ENCODE results near the gene HOXC11. TPM values are rescaled to one million over a fixed set of nuclear protein-coding genes. Genes with fewer than 3 reads are reported as not detected.

Gene HOXC11
- total and polyA plus RNA-seq, 8 donors = not detected

DNA sequence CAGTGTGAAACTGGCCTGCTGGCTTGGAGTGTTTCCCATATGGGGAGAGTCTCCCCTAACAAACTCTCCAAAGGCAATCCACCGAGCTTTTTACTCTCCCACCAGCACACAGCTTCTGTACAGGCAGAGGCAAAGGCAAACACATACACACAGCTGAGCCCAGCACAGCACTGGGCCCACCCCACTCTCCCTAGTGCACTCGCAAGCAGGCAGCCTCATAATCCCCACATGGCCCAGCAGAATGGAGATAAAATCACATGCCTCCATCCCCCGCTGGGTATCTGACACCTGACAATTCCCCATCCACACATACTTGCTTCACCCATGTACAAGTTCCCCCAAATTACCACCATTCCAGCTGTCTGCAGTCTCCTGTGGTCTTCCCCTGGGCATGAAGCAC is 14.8 kb upstream of the HOXC11 start:
- H3K27me3 ChIP-seq = peaks cover 100% of the 10 kb centered on the region in 2 donors
- ATAC-seq = no peak
- no peaks in the 10 kb centered on the region for H3K9me3 ChIP-seq
- DNase-seq = no peak
- no peaks in the 10 kb centered on the region for H3K36me3 ChIP-seq
- H3K4me3 ChIP-seq = no peak overlapping the region
- intact Hi-C loops (cut with DNase I) = no loop called here
- H3K4me1 ChIP-seq = no peaks in the 10 kb centered on the region
- no peak overlapping the region for H3K27ac ChIP-seq
- TF ChIP-seq, protein P1, sequence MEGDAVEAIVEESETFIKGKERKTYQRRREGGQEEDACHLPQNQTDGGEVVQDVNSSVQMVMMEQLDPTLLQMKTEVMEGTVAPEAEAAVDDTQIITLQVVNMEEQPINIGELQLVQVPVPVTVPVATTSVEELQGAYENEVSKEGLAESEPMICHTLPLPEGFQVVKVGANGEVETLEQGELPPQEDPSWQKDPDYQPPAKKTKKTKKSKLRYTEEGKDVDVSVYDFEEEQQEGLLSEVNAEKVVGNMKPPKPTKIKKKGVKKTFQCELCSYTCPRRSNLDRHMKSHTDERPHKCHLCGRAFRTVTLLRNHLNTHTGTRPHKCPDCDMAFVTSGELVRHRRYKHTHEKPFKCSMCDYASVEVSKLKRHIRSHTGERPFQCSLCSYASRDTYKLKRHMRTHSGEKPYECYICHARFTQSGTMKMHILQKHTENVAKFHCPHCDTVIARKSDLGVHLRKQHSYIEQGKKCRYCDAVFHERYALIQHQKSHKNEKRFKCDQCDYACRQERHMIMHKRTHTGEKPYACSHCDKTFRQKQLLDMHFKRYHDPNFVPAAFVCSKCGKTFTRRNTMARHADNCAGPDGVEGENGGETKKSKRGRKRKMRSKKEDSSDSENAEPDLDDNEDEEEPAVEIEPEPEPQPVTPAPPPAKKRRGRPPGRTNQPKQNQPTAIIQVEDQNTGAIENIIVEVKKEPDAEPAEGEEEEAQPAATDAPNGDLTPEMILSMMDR (IDR thresholded peaks at IDR 0.05) = no peak

DNA sequence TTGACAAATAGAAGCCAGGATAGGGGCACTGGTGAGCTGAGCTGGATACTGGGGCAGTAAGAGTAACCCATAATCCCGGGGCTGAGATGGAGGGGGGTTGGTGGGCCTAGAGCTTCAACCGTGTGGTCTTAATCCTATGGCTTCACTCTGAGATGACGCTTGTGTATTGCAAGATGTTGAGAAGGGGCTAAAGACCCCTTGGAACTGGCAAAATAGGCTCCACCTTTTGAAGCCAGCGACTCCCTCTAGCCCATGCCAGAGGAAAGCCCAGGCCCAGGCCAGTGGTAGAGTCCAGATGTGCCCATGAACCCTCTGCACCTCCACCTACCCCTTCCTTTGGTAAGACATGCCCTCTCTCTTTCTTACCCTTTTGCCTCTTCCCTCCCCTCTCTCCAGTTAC is 13.6 kb upstream of the HOXC11 start:
- Histone ChIP-seq H3K36me3 (no peaks in the 10 kb centered on the region), H3K27me3 (peaks cover 100% of the 10 kb centered on the region in 2 donors), H3K27ac (no peak overlapping the region), H3K4me3 (no peak overlapping the region), H3K9me3 (no peaks in the 10 kb centered on the region), H3K4me1 (no peaks in the 10 kb centered on the region)
- DNase-seq = no peak
- intact Hi-C loops (cut with DNase I) = no loop called here
- ATAC-seq = no peak
- TF ChIP-seq, protein P1 (IDR thresholded peaks at IDR 0.05) = no peak

DNA sequence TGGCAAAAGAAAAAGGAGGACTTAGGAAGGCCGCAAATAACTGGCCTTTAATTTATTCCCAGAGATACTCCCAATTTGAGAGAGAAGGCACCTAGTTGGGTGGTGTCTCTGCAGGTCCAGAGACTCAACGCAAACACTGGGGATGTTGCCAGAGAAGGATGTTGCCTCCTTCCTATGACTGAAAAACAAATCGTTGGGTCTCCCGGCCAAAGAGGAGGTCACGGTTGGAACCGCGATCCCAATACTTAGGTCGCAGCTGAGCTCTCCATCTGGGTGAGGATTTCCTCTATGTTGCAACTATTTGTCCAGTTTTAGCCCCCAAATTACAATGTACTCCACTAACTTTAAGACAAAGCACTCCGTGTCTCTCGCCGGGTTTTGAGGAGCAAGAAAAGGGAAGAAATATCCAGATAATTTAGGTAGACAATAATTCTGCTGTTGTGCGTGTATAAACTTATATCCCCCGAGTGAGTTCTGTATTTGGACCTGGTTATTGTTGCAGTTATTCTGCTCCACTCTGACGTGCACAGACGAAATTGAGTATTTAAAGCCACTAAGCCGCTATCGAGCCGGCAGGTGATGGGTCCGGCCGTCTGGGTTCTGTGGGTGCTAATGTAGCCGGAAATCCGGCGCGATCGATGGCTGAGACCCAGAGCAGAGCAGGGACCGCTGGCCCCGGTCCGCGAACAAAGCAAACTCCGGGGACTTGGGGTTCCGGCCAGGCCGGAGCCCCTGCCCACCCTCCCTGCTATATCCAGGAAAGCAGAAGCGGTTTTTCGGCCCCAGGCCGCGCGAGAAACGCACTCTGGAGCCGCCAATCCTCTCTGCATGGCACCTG is 12.5 kb upstream of the HOXC11 start:
- Histone ChIP-seq H3K27ac (no peak overlapping the region), H3K9me3 (no peaks in the 10 kb centered on the region), H3K36me3 (no peaks in the 10 kb centered on the region), H3K4me3 (no peak overlapping the region), H3K4me1 (no peaks in the 10 kb centered on the region), H3K27me3 (peaks cover 100% of the 10 kb centered on the region in 2 donors)
- TF ChIP-seq, protein P1 (IDR thresholded peaks at IDR 0.05) = no peak
- ATAC-seq (no peak), DNase-seq (peak in 1 of 4 donors; percentile 39)
- intact Hi-C loops (cut with DNase I) = no loop called here

DNA sequence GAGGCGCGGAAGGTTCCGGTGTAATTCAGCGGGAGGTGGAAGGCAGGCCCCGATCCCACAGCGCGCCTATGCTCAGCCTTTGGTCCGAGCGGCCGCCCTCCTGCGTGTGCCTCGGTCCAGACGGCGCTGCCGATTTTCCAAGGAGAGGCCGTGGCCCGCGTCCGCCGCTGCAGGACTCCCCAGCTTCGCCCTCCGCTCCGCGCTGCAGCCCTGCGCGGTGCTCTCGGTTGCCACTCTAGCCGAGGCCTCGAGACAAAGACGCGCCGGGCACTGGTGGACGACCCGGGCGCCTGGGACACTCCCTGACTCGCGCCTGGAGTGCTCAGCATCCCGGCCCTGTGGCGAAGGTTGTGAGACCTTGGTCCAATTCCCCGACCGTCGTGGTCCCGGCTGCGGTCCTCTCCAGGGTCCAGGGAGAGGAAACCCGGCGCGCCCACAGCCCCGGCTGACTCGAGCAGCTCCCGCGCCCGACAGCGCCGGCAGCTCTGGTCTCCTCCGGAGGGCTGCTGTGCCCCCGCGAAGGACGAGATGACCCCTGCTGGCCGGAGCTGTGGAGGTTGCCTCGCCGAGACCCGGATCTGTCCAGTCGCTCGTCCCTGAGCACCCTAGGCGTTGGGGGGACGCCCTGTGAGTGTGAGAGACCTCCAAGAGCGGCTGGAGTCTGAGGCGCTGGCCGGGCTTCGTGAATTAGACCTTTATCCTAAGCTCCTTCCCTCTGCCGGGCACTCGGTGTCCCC is 11.7 kb upstream of the HOXC11 start:
- intact Hi-C loops (cut with DNase I) = no loop called here
- ATAC-seq = no peak
- DNase-seq = peak in 1 of 4 donors; percentile 56
- Histone ChIP-seq H3K27me3 (peaks cover 100% of the 10 kb centered on the region in 2 donors), H3K4me3 (no peak overlapping the region), H3K36me3 (no peaks in the 10 kb centered on the region), H3K4me1 (no peaks in the 10 kb centered on the region), H3K9me3 (no peaks in the 10 kb centered on the region), H3K27ac (no peak overlapping the region)
- TF ChIP-seq, protein P1 (IDR thresholded peaks at IDR 0.05) = no peak

DNA sequence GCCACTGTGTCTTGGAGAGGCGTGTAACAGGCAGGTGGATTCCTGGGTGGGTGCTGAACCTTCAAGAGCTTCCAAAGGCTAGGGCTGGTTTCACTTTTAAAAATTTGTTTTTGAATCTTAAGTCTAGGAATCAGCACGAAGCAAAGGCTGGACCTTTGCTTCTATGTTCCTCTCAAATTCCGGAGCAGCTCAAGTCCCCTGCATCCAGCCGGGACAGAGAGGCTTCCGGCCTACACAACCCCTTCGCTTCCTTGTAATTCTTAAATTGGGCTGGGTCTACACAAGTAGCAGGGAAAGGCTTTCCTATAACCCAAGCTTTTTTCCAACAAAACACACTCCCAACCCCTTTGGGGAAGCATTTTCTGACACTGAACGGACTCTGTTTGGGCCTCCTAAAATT is 9.9 kb upstream of the HOXC11 start:
- Histone ChIP-seq H3K4me3 (no peak overlapping the region), H3K4me1 (peaks cover 0 to 5% of the 10 kb centered on the region in 2 donors), H3K36me3 (no peaks in the 10 kb centered on the region), H3K27ac (no peak overlapping the region), H3K9me3 (no peaks in the 10 kb centered on the region), H3K27me3 (peaks cover 100% of the 10 kb centered on the region in 2 donors)
- ATAC-seq (no peak), DNase-seq (no peak)
- intact Hi-C loops (cut with DNase I) = no loop called here
- TF ChIP-seq, protein P1 (IDR thresholded peaks at IDR 0.05) = no peak

All from left lung (tissue), 10 donors.